Keratinocyte (primary cell): ENCODE data around the gene SBNO1. TPM values are rescaled to one million over a fixed set of nuclear protein-coding genes. Genes with fewer than 3 reads are reported as not detected.

Source experiments
- DNase-seq: peaks from one replicate; pipeline ENCODE4 v3.0.0-alpha.2; 2011; ENCODE audit warnings: low read depth, missing footprints, low spot score
- FAIRE-seq: peaks from 2 replicates; lab custom pipeline; 2011; peaks lifted over from hg19 to GRCh38; lab: Jason Lieb, UNC
- H2AFZ ChIP-seq: 2 replicates; pipeline ENCODE4 v1.6.0; 2012; ENCODE audit warnings: low read length, control low read depth, inconsistent platforms; ENCODE audit not compliant: control insufficient read depth
- H3K27ac ChIP-seq: 2 replicates; pipeline ENCODE4 v1.5.1; 2011; ENCODE audit warnings: low read length; ENCODE audit not compliant: control insufficient read depth, insufficient read depth
- H3K27me3 ChIP-seq: 3 replicates; pipeline ENCODE4 v1.6.0; 2011; ENCODE audit warnings: low read length; ENCODE audit not compliant: control insufficient read depth, insufficient read depth; ENCODE audit errors: extremely low read depth
- H3K36me3 ChIP-seq, 2 experiments: 2 replicates in 1 of 2; 3 replicates in 1 of 2; pipeline ENCODE4 v1.5.1; 2011; ENCODE audit warnings: low read length in 2 of 2, mild to moderate bottlenecking in 1 of 2; ENCODE audit not compliant: control insufficient read depth in 2 of 2, insufficient read depth in 2 of 2; ENCODE audit errors: extremely low read depth in 1 of 2
- H3K4me1 ChIP-seq: 3 replicates; pipeline ENCODE4 v1.5.1; 2011; ENCODE audit warnings: low read length; ENCODE audit not compliant: control insufficient read depth, insufficient read depth; ENCODE audit errors: extremely low read depth
- H3K4me2 ChIP-seq: 3 replicates; pipeline ENCODE4 v1.6.0; 2011; ENCODE audit warnings: low read depth, low read length; ENCODE audit not compliant: control insufficient read depth, insufficient read depth; ENCODE audit errors: extremely low read depth
- H3K4me3 ChIP-seq, 3 experiments: fragments of 200-600 bp in 1 of 3; sonication (generic) in 1 of 3; 2 replicates in 2 of 3; 3 replicates in 1 of 3; pipeline ENCODE4 v1.5.1; 2011 to 2016; ENCODE audit warnings: low read length in 3 of 3, mild to moderate bottlenecking in 3 of 3, control low read depth in 2 of 3, inconsistent platforms in 1 of 3, low read depth in 1 of 3, mixed read lengths in 1 of 3, mixed run types in 1 of 3, moderate library complexity in 1 of 3; ENCODE audit not compliant: control insufficient read depth in 2 of 3, insufficient read depth in 2 of 3; ENCODE audit errors: extremely low read depth in 1 of 3
- H3K79me2 ChIP-seq: 2 replicates; pipeline ENCODE4 v1.6.0; 2012; ENCODE audit warnings: low read length; ENCODE audit not compliant: control insufficient read depth, insufficient read depth
- H3K9ac ChIP-seq: 3 replicates; pipeline ENCODE4 v1.6.0; 2011; ENCODE audit warnings: low read length; ENCODE audit not compliant: control insufficient read depth, insufficient read depth; ENCODE audit errors: extremely low read depth
- H3K9me1 ChIP-seq: 3 replicates; pipeline ENCODE4 v1.6.0; 2011; ENCODE audit warnings: low read length; ENCODE audit not compliant: control insufficient read depth, insufficient read depth; ENCODE audit errors: extremely low read depth
- H3K9me3 ChIP-seq: 2 replicates; pipeline ENCODE4 v1.5.1; 2012; ENCODE audit warnings: low read depth, low read length; ENCODE audit not compliant: control insufficient read depth
- H4K20me1 ChIP-seq: 3 replicates; pipeline ENCODE4 v1.6.0; 2011; ENCODE audit warnings: low read length; ENCODE audit not compliant: control insufficient read depth, insufficient read depth; ENCODE audit errors: extremely low read depth
- EZH2 ChIP-seq: IDR thresholded peaks from one replicate; pipeline ENCODE4 v1.6.1; 2012; ENCODE audit warnings: inconsistent platforms, mild to moderate bottlenecking, low read length, moderate library complexity
- dilution Hi-C: fragments of 300-500 bp; cut with MboI; formaldehyde crosslinking; loops from one replicate; pipeline ENCODE4 v1.7.0; 2020; ENCODE audit warnings: low sequenced_read_pairs; ENCODE audit not compliant: extremely low pct_ligation_motif_present
- polyA plus RNA-seq, 5 experiments: library from polyadenylated mRNA; depleted of rRNA in 3 of 5; stranded (reverse) in 3 of 5; stranded (forward) in 1 of 5; unstranded in 1 of 5; fragments of >200 nt; gene quantifications; 1 replicate in 1 of 5; 2 replicates in 3 of 5; 3 replicates in 1 of 5; pipeline versions ENCODE4 v1.2.1 to v1.2.3, GENCODE V29; 2011 to 2012; ENCODE audit warnings: missing spikeins in 2 of 5, low read depth in 1 of 5, low replicate concordance in 1 of 5
- TF ChIP-seq, protein P1 (sequence below), 3 experiments: IDR thresholded peaks in 1 of 3; conservative IDR thresholded peaks in 1 of 3; optimal IDR thresholded peaks in 1 of 3; 2 replicates in 2 of 3; 3 replicates in 1 of 3; pipeline versions ENCODE3 to v1.5.1; 2011; ENCODE audit warnings: low read length in 3 of 3, mild to moderate bottlenecking in 3 of 3, moderate library complexity in 2 of 3, control low read depth in 1 of 3, inconsistent platforms in 1 of 3; ENCODE audit not compliant: insufficient read depth in 2 of 3; ENCODE audit errors: extremely low read depth in 1 of 3

Gene SBNO1
- polyA plus RNA-seq, 1 donor (not counting 4 experiments of a cell fraction or from before 2014, with no cell fraction given), result 18.4 TPM

DNA sequence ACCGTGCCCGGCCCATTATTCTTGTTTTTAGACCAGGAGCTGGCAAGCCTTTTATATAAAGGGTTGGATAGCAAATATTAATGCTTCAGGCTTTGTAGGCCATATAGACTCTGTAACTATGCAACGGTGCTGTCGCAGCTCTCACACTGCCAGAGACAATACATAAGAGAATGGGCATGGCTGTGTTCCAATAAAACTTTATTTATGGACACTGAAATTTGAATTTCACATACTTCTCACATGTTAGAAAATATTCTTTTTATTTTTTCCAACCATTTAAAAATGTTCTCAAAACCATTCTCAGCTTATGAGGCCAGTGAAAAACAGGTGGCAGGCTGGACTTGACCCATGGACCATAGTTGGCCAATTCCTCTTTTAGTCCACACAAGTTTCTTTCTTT is 80.0 kb downstream of the SBNO1 start:
- Histone ChIP-seq H3K4me2 (no peak overlapping the region), H3K36me3 (peaks cover 0 to 3% of the 10 kb centered on the region in 2 experiments), H3K9me1 (no peaks in the 10 kb centered on the region), H4K20me1 (no peaks in the 10 kb centered on the region), H3K4me3 (no peak overlapping the region), H3K27ac (no peak overlapping the region), H3K27me3 (no peaks in the 10 kb centered on the region), H3K9me3 (no peaks in the 10 kb centered on the region), H3K9ac (no peak overlapping the region), H3K79me2 (no peaks in the 10 kb centered on the region), H2AFZ (no peak overlapping the region), H3K4me1 (no peaks in the 10 kb centered on the region)
- FAIRE-seq (no peak), DNase-seq (no peak)
- dilution Hi-C loops, result no loop called here
- no peak for TF ChIP-seq EZH2
- TF ChIP-seq, protein P1, sequence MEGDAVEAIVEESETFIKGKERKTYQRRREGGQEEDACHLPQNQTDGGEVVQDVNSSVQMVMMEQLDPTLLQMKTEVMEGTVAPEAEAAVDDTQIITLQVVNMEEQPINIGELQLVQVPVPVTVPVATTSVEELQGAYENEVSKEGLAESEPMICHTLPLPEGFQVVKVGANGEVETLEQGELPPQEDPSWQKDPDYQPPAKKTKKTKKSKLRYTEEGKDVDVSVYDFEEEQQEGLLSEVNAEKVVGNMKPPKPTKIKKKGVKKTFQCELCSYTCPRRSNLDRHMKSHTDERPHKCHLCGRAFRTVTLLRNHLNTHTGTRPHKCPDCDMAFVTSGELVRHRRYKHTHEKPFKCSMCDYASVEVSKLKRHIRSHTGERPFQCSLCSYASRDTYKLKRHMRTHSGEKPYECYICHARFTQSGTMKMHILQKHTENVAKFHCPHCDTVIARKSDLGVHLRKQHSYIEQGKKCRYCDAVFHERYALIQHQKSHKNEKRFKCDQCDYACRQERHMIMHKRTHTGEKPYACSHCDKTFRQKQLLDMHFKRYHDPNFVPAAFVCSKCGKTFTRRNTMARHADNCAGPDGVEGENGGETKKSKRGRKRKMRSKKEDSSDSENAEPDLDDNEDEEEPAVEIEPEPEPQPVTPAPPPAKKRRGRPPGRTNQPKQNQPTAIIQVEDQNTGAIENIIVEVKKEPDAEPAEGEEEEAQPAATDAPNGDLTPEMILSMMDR (optimal IDR thresholded peaks at IDR 0.05 in 1 of 3, IDR thresholded peaks at IDR 0.05 in 1 of 3, conservative IDR thresholded peaks at IDR 0.05 in 1 of 3; ENCODE audit: extremely low read depth in 1 of 3, insufficient read depth in 2 of 3, low read length in 3 of 3), result no peak

DNA sequence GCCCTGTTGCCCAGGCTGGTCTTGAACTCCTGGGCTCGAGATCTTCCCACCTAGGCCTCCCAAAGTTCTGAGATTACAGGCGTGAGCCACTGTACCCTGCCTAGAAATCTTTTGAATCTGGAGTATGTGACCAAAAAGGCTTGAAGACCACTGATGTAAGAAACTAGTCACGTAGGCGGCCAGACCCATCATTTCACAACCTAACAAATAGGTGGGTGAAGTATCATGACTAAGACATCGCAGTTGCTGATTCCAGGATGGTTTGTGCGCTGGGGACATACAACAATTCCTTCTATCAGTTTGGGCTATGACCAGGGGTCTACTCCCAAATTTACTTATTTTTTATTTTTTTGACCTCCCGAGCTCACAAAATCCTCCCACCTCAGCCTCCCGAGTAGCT is 81.2 kb downstream of the SBNO1 start:
- H3K9ac ChIP-seq, result no peak overlapping the region
- H3K4me3 ChIP-seq, result no peak overlapping the region
- DNase-seq (no peak), FAIRE-seq (no peak)
- no peaks in the 10 kb centered on the region for H3K9me3 ChIP-seq
- no peaks in the 10 kb centered on the region for H3K4me1 ChIP-seq
- dilution Hi-C loops, result no loop called here
- no peaks in the 10 kb centered on the region for H4K20me1 ChIP-seq
- no peak overlapping the region for H3K4me2 ChIP-seq
- H3K36me3 ChIP-seq, result no peaks in the 10 kb centered on the region
- H3K27me3 ChIP-seq, result no peaks in the 10 kb centered on the region
- no peak overlapping the region for H2AFZ ChIP-seq
- H3K9me1 ChIP-seq, result no peaks in the 10 kb centered on the region
- no peaks in the 10 kb centered on the region for H3K79me2 ChIP-seq
- TF ChIP-seq, protein P1 (optimal IDR thresholded peaks at IDR 0.05 in 1 of 3, IDR thresholded peaks at IDR 0.05 in 1 of 3, conservative IDR thresholded peaks at IDR 0.05 in 1 of 3; ENCODE audit: extremely low read depth in 1 of 3, insufficient read depth in 2 of 3, low read length in 3 of 3), result no peak
- no peak for TF ChIP-seq EZH2
- no peak overlapping the region for H3K27ac ChIP-seq
